Measurements from ENCODE around the gene PPP1R9A. TPM values are rescaled to one million over a fixed set of nuclear protein-coding genes. Genes with fewer than 3 reads are reported as not detected.
A peak's percentile ranks its signal among the peaks of the same experiment; 100 is the strongest.

Gene PPP1R9A
- total RNA-seq, 1 experiment from 2014 or later: 5.9 TPM

GRCh38 chr7:95246831-95247370, 339.5 kb downstream of the PPP1R9A start:
- Histone ChIP-seq H3K4me3 (ENCODE audit: low read length) (no peak overlapping the region), H3K4me2 (ENCODE audit: low read length) (peak overlapping the region; percentile 38; the same call in 1 of the 2 replicates), H3F3A (ENCODE audit: low read length, unreplicated experiment) (no peaks in the 10 kb centered on the region), H3K4me1 (ENCODE audit: insufficient read depth, low read length) (peaks cover 4% of the 10 kb centered on the region; the same call in 1 of the 2 replicates), H3K27me3 (ENCODE audit: low read length) (no peaks in the 10 kb centered on the region), H3K79me2 (ENCODE audit: low read length) (no peaks in the 10 kb centered on the region), H3K27ac (ENCODE audit: low read length) (no peak overlapping the region), H3K9me2 (replicated peaks; ENCODE audit: low read length) (no peaks in the 10 kb centered on the region), H4K20me1 (ENCODE audit: low read length) (no peaks in the 10 kb centered on the region), H2AFZ (ENCODE audit: low read length) (peak overlapping the region; percentile 54; the same call in 1 of the 2 replicates), H3K36me3 (ENCODE audit: low read depth, low read length) (no peaks in the 10 kb centered on the region), H3K9ac (ENCODE audit: low read length) (no peak overlapping the region), H3K9me3 (ENCODE audit: low read length) (no peaks in the 10 kb centered on the region)
- POLR2A ChIA-PET (ENCODE audit: unreplicated experiment): no interaction called here
- BruUV-seq (replicated peaks): no TSS peak
- intact Hi-C loops (cut with micrococcal nuclease): loop anchor here (2.0 to 5.0 kb wide), 4 partner anchors 46 to 590 kb away; partner anchors contain the start of gene SGCE
- ATAC-seq: peak; percentile 86
- CTCF ChIA-PET: interaction anchor here (0.6 to 1.4 kb wide), 7 partner anchors 19 to 798 kb away, joined by 3 to 9 read pairs (median 5); no protein-coding TSS in a partner anchor
- TF ChIP-seq CTCF (conservative IDR thresholded peaks at IDR 0.05; ENCODE audit: low read depth, low read length) (peak; percentile 85), EZH2 (IDR thresholded peaks at IDR 0.05; ENCODE audit: low read length, unreplicated experiment) (no peak)
- peak; percentile 73 for DNase-seq

- ATAC-seq: no peak
- Histone ChIP-seq H3K4me3 (ENCODE audit: low read length) (no peak overlapping the region), H3K9ac (ENCODE audit: low read length) (no peak overlapping the region), H2AFZ (ENCODE audit: low read length) (no peak overlapping the region), H3K9me2 (replicated peaks; ENCODE audit: low read length) (no peaks in the 10 kb centered on the region), H3K79me2 (ENCODE audit: low read length) (no peaks in the 10 kb centered on the region), H3K27ac (ENCODE audit: low read length) (no peak overlapping the region), H3K36me3 (ENCODE audit: low read depth, low read length) (no peaks in the 10 kb centered on the region), H3F3A (ENCODE audit: low read length, unreplicated experiment) (no peaks in the 10 kb centered on the region), H3K4me1 (ENCODE audit: insufficient read depth, low read length) (peaks cover 4% of the 10 kb centered on the region; the same call in 1 of the 2 replicates), H3K27me3 (ENCODE audit: low read length) (no peaks in the 10 kb centered on the region), H4K20me1 (ENCODE audit: low read length) (no peaks in the 10 kb centered on the region), H3K9me3 (ENCODE audit: low read length) (no peaks in the 10 kb centered on the region), H3K4me2 (ENCODE audit: low read length) (no peak overlapping the region)
- no peak for TF ChIP-seq CTCF (conservative IDR thresholded peaks at IDR 0.05; ENCODE audit: low read depth, low read length)
- TF ChIP-seq EZH2 (IDR thresholded peaks at IDR 0.05; ENCODE audit: low read length, unreplicated experiment): no peak
- TF ChIP-seq EZH2phosphoT487 (IDR thresholded peaks at IDR 0.05; ENCODE audit: borderline replicate concordance, low read length): no peak
- intact Hi-C loops (cut with micrococcal nuclease): no loop called here
- ChIA-PET CTCF (no interaction called here), POLR2A (ENCODE audit: unreplicated experiment) (interaction anchor here (0.6 kb wide), 1 partner anchor 832 kb away, joined by 4 read pairs; no protein-coding TSS in a partner anchor)
- no TSS peak for BruUV-seq (replicated peaks)
- no peak for DNase-seq
Observed at GRCh38 chr7:95250571-95250970, 343.2 kb downstream of the PPP1R9A start.

GRCh38 chr7:95251966-95252365, 344.6 kb downstream of the PPP1R9A start:
- BruUV-seq (replicated peaks): no TSS peak
- Histone ChIP-seq H3K4me3 (ENCODE audit: low read length) (no peak overlapping the region), H3K9me3 (ENCODE audit: low read length) (no peaks in the 10 kb centered on the region), H3K36me3 (ENCODE audit: low read depth, low read length) (no peaks in the 10 kb centered on the region), H3K9ac (ENCODE audit: low read length) (no peak overlapping the region), H4K20me1 (ENCODE audit: low read length) (no peaks in the 10 kb centered on the region), H3F3A (ENCODE audit: low read length, unreplicated experiment) (no peaks in the 10 kb centered on the region), H3K9me2 (replicated peaks; ENCODE audit: low read length) (no peaks in the 10 kb centered on the region), H3K79me2 (ENCODE audit: low read length) (no peaks in the 10 kb centered on the region), H3K27me3 (ENCODE audit: low read length) (no peaks in the 10 kb centered on the region), H3K4me1 (ENCODE audit: insufficient read depth, low read length) (0 out of 2 replicates have a peak, but pooled peaks cover 3% of the 10 kb centered on the region), H3K4me2 (ENCODE audit: low read length) (no peak overlapping the region), H2AFZ (ENCODE audit: low read length) (no peak overlapping the region), H3K27ac (ENCODE audit: low read length) (no peak overlapping the region)
- CTCF ChIA-PET: no interaction called here
- ATAC-seq (no peak), DNase-seq (no peak)
- intact Hi-C loops (cut with micrococcal nuclease): no loop called here
- TF ChIP-seq CTCF (conservative IDR thresholded peaks at IDR 0.05; ENCODE audit: low read depth, low read length) (no peak), EZH2 (IDR thresholded peaks at IDR 0.05; ENCODE audit: low read length, unreplicated experiment) (no peak), EZH2phosphoT487 (IDR thresholded peaks at IDR 0.05; ENCODE audit: borderline replicate concordance, low read length) (no peak)
- POLR2A ChIA-PET (ENCODE audit: unreplicated experiment): no interaction called here

All from PC-3 (cell line).